Stimulated activated CD8-positive, alpha-beta memory T cell treated with anti-CD3 and anti-CD28 coated beads, Interleukin-4, amount 100 ng/mL, for 24 hours (primary cell): ENCODE measurements around the gene CRYM.

ENCODE experiments used
- DNase-seq: peaks from one replicate; pipeline ENCODE4 v3.0.0-alpha.2; 2020; ENCODE audit warnings: low read depth

CRYM gene

GRCh38 chr16:21244518-21245215, 33.4 kb downstream of the CRYM start:
- DNase-seq = no peak

- no peak for DNase-seq
Measured at GRCh38 chr16:21242756-21243155, 35.3 kb downstream of the CRYM start.

GRCh38 chr16:21239646-21240045, 38.4 kb downstream of the CRYM start:
- no peak for DNase-seq

GRCh38 chr16:21236831-21237230, 41.3 kb downstream of the CRYM start:
- DNase-seq = no peak

GRCh38 chr16:21235199-21235585, 42.9 kb downstream of the CRYM start:
- DNase-seq = no peak

- no peak for DNase-seq
Measured at GRCh38 chr16:21233521-21234150, 44.5 kb downstream of the CRYM start, which contains the start of gene ANKS4B. Gene ANKS4B (plus strand): TSS chr16:21233699. CDS start chr16:21233738, 39 bp downstream.

- DNase-seq = no peak
Measured at GRCh38 chr16:21233045-21233520, 45.0 kb downstream of the CRYM start.

GRCh38 chr16:21228361-21228872, 49.7 kb downstream of the CRYM start:
- DNase-seq = no peak

GRCh38 chr16:21227866-21228265, 50.2 kb downstream of the CRYM start:
- DNase-seq = no peak

GRCh38 chr16:21226749-21227148, 51.3 kb downstream of the CRYM start:
- no peak for DNase-seq

GRCh38 chr16:21224800-21225199, 53.3 kb downstream of the CRYM start:
- DNase-seq = no peak

GRCh38 chr16:21223787-21224186, 54.3 kb downstream of the CRYM start:
- DNase-seq = no peak

- DNase-seq = no peak
Measured at GRCh38 chr16:21222495-21223337, 55.4 kb downstream of the CRYM start.

- no peak for DNase-seq
Measured at GRCh38 chr16:21219551-21219950, 58.5 kb downstream of the CRYM start.

GRCh38 chr16:21218153-21218552, 59.9 kb downstream of the CRYM start:
- no peak for DNase-seq

GRCh38 chr16:21217121-21217520, 61.0 kb downstream of the CRYM start:
- no peak for DNase-seq

- no peak for DNase-seq
Measured at GRCh38 chr16:21214086-21214485, 64.0 kb downstream of the CRYM start.

- DNase-seq = no peak
Measured at GRCh38 chr16:21211486-21211885, 66.6 kb downstream of the CRYM start, which contains the start of gene ZP2. Gene ZP2 (minus strand): TSS chr16:21211574. CDS start chr16:21211547, 27 bp downstream.
